MM.1S (cell line): ENCODE measurements around the gene FCSK.

Experiments
- DNase-seq: peaks from one replicate; pipeline ENCODE4 v3.0.0-alpha.2; 2015
- H2AFZ ChIP-seq: fragments of 300-600 bp; sonication (generic); 2 replicates; pipeline ENCODE4 v1.6.0; 2016; ENCODE audit warnings: antibody characterized with exemption, low read length
- H3F3A ChIP-seq: fragments of 300-600 bp; sonication (generic); 2 replicates; pipeline ENCODE4 v1.6.1; 2016; ENCODE audit warnings: mild to moderate bottlenecking, antibody characterized with exemption, low read length, moderate library complexity, mixed read lengths; ENCODE audit not compliant: insufficient read depth
- H3K27ac ChIP-seq: fragments of 300-600 bp; sonication (generic); 2 replicates; pipeline ENCODE4 v1.5.1; 2016; ENCODE audit warnings: mild to moderate bottlenecking, low read length
- H3K27me3 ChIP-seq: fragments of 300-600 bp; sonication (generic); replicated peaks from 2 replicates; pipeline ENCODE4 v1.6.0; 2016; ENCODE audit warnings: low read length; ENCODE audit not compliant: insufficient read depth
- H3K36me3 ChIP-seq: fragments of 300-600 bp; sonication (generic); replicated peaks from 2 replicates; pipeline ENCODE4 v1.6.1; 2016; ENCODE audit warnings: mild to moderate bottlenecking, low read length, mixed read lengths; ENCODE audit not compliant: insufficient read depth
- H3K4me1 ChIP-seq: fragments of 300-600 bp; sonication (generic); 2 replicates; pipeline ENCODE4 v1.6.1; 2016; ENCODE audit warnings: low read length, mixed read lengths
- H3K4me2 ChIP-seq: fragments of 300-600 bp; sonication (generic); 2 replicates; pipeline ENCODE4 v1.6.0; 2016; ENCODE audit warnings: low read depth, low read length
- H3K4me3 ChIP-seq: fragments of 300-600 bp; sonication (generic); 2 replicates; pipeline ENCODE4 v1.5.1; 2016; ENCODE audit warnings: low read length, mixed read lengths
- H3K79me2 ChIP-seq: fragments of 300-600 bp; sonication (generic); 2 replicates; pipeline ENCODE4 v1.6.1; 2016; ENCODE audit warnings: mixed run types, low read length, mixed read lengths
- H3K9ac ChIP-seq: fragments of 300-600 bp; sonication (generic); 2 replicates; pipeline ENCODE4 v1.6.1; 2016; ENCODE audit warnings: low read length, mixed read lengths
- H3K9me2 ChIP-seq: fragments of 300-600 bp; sonication (generic); replicated peaks from 2 replicates; pipeline ENCODE4 v1.6.1; 2016; ENCODE audit warnings: mild to moderate bottlenecking, low read length, mixed read lengths; ENCODE audit not compliant: insufficient read depth
- H3K9me3 ChIP-seq: fragments of 300-600 bp; sonication (generic); replicated peaks from 2 replicates; pipeline ENCODE4 v1.6.1; 2016; ENCODE audit warnings: mild to moderate bottlenecking, low read length, mixed read lengths; ENCODE audit not compliant: insufficient read depth
- H4K20me1 ChIP-seq: fragments of 300-600 bp; sonication (generic); 2 replicates; pipeline ENCODE4 v1.6.1; 2016; ENCODE audit warnings: mild to moderate bottlenecking, low read length, moderate library complexity, mixed read lengths; ENCODE audit not compliant: insufficient read depth
- CTCF ChIP-seq: fragments of 300-600 bp; sonication (generic); IDR thresholded peaks from 2 replicates; pipeline ENCODE4 v1.5.1; 2016; ENCODE audit warnings: antibody characterized with exemption, low read length, mixed read lengths
- EZH2 ChIP-seq: fragments of 300-600 bp; sonication (generic); optimal IDR thresholded peaks from 2 replicates; pipeline ENCODE3; 2017; ENCODE audit warnings: low read depth, mild to moderate bottlenecking, antibody characterized with exemption, low read length, mixed read lengths
- EZH2phosphoT487 ChIP-seq: fragments of 300-600 bp; sonication (generic); IDR thresholded peaks from 2 replicates; pipeline ENCODE4 v1.6.1; 2018; ENCODE audit warnings: antibody characterized with exemption, low read length

The FCSK gene

GRCh38 chr16:70465999-70466804 is 11.8 kb downstream of the FCSK start:
- TF ChIP-seq EZH2phosphoT487 = no peak
- H3K4me2 ChIP-seq = no peak overlapping the region
- DNase-seq = no peak

GRCh38 chr16:70466805-70467076 is 12.3 kb downstream of the FCSK start:
- Histone ChIP-seq H3K9ac (no peak overlapping the region), H2AFZ (no peak overlapping the region)

More at GRCh38 chr16:70465999-70466804, 11.8 kb downstream of the FCSK start:
- Histone ChIP-seq H4K20me1 (no peaks in the 10 kb centered on the region), H3K9me2 (no peaks in the 10 kb centered on the region), H3K9ac (no peak overlapping the region), H2AFZ (no peak overlapping the region), H3K9me3 (no peaks in the 10 kb centered on the region), H3K79me2 (no peaks in the 10 kb centered on the region), H3K27ac (no peak overlapping the region), H3K27me3 (no peaks in the 10 kb centered on the region), H3K4me3 (no peak overlapping the region), H3F3A (no peaks in the 10 kb centered on the region), H3K4me1 (no peaks in the 10 kb centered on the region), H3K36me3 (no peaks in the 10 kb centered on the region)

GRCh38 chr16:70467113-70467512 is 12.7 kb downstream of the FCSK start:
- no peak for TF ChIP-seq EZH2
- peak; percentile 13 for TF ChIP-seq CTCF
- no peak for TF ChIP-seq EZH2phosphoT487
- H4K20me1 ChIP-seq = no peaks in the 10 kb centered on the region
- no peak overlapping the region for H3K27ac ChIP-seq
- no peak overlapping the region for H2AFZ ChIP-seq
- H3K4me2 ChIP-seq = no peak overlapping the region
- no peaks in the 10 kb centered on the region for H3F3A ChIP-seq
- H3K27me3 ChIP-seq = no peaks in the 10 kb centered on the region
- H3K9ac ChIP-seq = no peak overlapping the region
- no peak for DNase-seq
- H3K36me3 ChIP-seq = no peaks in the 10 kb centered on the region
- no peaks in the 10 kb centered on the region for H3K9me2 ChIP-seq
- no peak overlapping the region for H3K4me3 ChIP-seq
- H3K79me2 ChIP-seq = no peaks in the 10 kb centered on the region
- no peaks in the 10 kb centered on the region for H3K9me3 ChIP-seq
- no peaks in the 10 kb centered on the region for H3K4me1 ChIP-seq

More at GRCh38 chr16:70466805-70467076, 12.3 kb downstream of the FCSK start:
- Histone ChIP-seq H3K27me3 (no peaks in the 10 kb centered on the region), H3K79me2 (no peaks in the 10 kb centered on the region), H3K27ac (no peak overlapping the region), H3K36me3 (no peaks in the 10 kb centered on the region), H3K9me2 (no peaks in the 10 kb centered on the region), H3K9me3 (no peaks in the 10 kb centered on the region), H3K4me2 (no peak overlapping the region), H3F3A (no peaks in the 10 kb centered on the region), H3K4me3 (no peak overlapping the region), H4K20me1 (no peaks in the 10 kb centered on the region), H3K4me1 (no peaks in the 10 kb centered on the region)
- TF ChIP-seq CTCF (no peak), EZH2 (no peak), EZH2phosphoT487 (no peak)
- DNase-seq = no peak

- H3K4me3 ChIP-seq = no peak overlapping the region
- DNase-seq = no peak
- H3K79me2 ChIP-seq = no peaks in the 10 kb centered on the region
- no peaks in the 10 kb centered on the region for H3K9me2 ChIP-seq
- H3K4me2 ChIP-seq = no peak overlapping the region
- H3K36me3 ChIP-seq = no peaks in the 10 kb centered on the region
- H3K9ac ChIP-seq = no peak overlapping the region
- H3K9me3 ChIP-seq = no peaks in the 10 kb centered on the region
- H3F3A ChIP-seq = no peaks in the 10 kb centered on the region
- no peaks in the 10 kb centered on the region for H4K20me1 ChIP-seq
- TF ChIP-seq CTCF = no peak
- TF ChIP-seq EZH2phosphoT487 = no peak
- TF ChIP-seq EZH2 = no peak
- H3K4me1 ChIP-seq = no peaks in the 10 kb centered on the region
- no peak overlapping the region for H3K27ac ChIP-seq
- H3K27me3 ChIP-seq = no peaks in the 10 kb centered on the region
- H2AFZ ChIP-seq = no peak overlapping the region
Observed at GRCh38 chr16:70467608-70468007, 13.2 kb downstream of the FCSK start.
